HG03354 (cell line): ENCODE measurements around the gene SCGB2B2.
A peak's percentile ranks its signal among the peaks of the same experiment; 100 is the strongest.
"Not testable (repeated sequence)": the region's sequence is repeated elsewhere in the genome, so short reads cannot be mapped to it uniquely, and the experiment has no call there.

Experiments used
- ATAC-seq: cut with Tn5 transposase; IDR thresholded peaks from one replicate; pipeline ENCODE4 v1.9.1; 2021; ENCODE audit warnings: mild to moderate bottlenecking; ENCODE audit not compliant: unreplicated experiment, poor library complexity, severe bottlenecking

SCGB2B2 gene

DNA sequence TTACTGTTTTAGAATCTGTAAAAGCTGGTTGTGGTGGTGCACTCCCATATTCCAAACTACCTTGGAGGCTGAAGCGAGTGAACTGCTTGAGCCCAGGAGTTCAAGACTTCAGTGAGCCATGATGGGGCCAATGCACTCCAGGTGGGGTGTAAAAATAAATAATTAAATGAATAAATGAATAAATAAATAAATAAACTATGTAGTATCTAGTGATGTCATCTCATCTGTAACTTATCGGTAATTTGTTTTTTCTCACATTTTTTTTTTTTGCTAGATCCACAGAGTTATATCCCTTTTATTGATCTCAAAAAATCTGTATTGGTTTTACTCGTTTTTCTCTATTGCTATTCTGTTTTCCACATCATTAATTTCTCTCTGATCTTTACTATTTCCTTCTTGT, 5.0 kb downstream of the SCGB2B2 start:
- no peak for ATAC-seq

DNA sequence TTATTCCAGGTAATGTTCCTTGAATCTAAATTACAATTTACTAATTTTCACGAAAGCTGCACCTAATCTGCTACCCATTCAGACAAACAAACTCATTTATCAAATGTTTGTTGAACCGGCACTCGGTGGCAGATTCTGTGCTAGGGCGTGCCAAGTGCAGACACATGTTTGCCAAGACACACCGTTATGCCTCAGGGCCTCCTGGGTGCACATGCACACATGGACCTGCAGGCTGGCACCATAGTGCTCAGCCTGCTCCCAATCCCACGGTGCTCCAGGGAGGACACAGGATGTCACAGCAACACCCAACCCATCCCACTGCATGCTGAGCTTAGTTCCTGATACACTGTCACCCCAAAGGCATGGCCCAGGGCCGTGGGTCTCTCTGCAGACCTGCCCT, 7.7 kb downstream of the SCGB2B2 start:
- no peak for ATAC-seq

DNA sequence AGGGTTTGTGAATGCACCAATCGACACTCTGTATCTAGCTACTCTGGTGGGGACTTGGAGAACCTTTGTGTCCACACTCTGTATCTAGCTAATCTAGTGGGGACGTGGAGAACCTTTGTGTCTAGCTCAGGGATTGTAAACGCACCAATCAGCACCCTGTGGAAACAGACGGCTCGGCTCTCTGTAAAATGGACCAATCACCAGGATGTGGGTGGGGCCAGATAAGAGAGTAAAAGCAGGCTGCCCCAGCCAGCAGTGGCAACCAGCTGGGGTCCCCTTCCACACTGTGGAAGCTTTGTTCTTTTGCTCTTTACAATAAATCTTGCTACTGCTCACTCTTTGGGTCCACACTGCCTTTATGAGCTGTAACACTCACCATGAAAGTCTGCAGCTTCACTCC, 8.3 kb downstream of the SCGB2B2 start:
- ATAC-seq = not testable (repeated sequence)

DNA sequence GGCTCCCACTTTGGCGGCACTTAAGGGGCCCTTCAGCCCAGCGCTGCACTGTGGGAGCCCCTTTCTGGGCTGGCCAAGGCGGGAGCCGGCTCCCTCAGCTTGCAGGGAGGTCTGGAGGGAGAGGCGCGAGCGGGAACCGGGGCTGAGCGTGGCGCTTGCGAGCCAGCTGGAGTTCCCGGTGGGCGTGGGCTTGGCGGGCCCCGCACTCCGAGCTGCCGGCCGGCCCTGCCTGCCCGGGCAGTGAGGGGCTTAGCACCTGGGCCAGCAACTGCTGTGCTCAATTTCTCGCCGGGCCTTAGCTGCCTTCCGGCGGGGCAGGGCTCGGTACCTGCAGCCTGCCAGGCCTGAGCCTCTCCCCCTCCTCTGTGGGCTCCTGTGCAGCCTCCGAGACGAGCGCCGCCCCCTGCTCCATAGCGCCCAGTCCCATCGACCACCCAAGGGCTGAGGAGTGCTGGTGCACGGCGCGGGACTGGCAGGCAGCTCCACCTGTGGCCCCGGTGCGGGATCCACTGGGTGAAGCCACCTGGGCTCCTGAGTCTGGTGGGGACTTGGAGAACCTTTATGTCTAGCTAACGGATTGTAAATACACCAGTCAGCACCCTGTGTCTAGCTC, 8.8 kb downstream of the SCGB2B2 start:
- not testable (repeated sequence) for ATAC-seq

DNA sequence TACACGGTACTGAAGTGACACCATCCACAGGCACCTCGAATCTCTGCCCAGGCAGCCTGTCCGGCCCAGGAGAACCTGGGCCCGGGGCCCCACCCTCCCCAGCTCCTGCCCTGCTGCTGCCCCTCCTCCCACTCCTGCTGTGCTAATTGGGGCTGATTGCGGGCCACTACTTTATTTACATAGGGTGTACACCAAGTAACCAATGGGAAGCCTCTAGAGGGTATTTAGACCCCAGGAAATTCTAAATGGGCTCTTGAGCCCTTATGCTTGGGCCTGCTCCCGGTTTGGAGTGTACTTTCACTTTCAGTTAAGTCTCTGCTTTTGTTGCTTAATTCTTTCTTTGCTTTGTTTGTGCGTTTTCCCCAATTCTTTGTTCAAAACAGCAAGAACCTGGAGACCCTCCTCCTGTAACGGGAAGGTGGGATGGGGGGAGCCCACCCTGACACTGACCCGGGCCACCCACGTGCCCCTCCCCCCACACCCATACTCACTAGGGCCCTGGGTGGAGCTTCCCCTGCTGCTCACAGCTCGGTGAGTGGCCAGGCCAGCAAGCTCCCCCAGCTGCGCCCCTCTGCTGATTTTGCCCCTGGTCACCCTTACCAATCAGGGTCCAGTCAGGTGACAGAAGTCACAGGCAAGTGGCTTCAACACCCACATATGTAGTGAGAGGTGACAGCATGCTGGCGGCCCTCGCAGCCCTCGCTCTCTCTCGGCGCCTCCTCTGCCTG, 9.4 kb downstream of the SCGB2B2 start:
- no peak for ATAC-seq

DNA sequence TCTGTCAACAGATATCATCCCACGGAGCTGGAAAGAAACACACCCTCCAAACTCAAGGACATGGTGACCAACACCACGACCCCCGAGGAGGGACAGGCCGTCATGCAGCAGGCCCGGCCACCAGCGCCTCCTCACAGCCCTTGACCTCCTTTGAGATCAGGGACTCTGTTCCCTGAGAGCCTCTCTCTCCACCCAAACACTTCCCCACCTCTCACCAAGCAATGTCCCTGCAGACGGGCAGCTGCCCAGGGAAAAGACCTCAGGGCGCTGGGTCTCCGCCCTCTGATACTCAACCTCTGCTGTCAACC, 10.0 kb downstream of the SCGB2B2 start:
- ATAC-seq = no peak

DNA sequence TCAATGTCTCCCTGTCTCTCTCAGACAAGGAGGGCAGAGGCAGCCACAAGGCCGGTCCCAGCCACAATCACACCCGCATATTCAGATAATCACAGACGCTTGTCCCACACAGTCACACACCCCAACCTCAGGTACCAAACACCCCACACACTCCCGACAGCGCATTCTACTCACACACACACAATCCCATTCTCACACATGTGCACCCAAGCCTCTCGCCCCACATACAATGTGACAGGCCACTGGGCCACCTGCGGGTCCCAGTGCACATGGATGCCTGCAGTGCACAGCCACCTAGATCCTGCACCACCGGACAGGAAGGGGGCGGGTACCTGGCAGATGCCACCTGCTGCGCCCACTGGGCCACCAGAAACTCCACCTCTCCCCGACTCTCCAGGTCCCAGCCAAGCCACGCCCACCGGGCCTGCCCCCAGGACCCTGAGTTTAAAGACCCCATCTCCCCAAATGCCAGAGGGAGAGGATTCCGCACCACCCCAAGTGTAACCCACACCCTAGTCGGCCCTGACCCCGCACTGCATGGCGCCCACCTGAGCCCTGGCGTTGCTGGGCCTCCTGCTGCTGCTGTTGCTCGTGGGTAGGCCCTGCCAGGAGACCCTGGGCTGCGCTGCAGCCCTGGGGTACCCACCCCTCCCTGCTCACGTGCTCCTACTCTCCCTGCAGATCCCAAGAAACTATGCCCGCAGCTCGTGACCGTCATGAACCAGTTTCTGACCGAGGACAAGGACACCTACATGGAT, 10.6 kb downstream of the SCGB2B2 start:
- ATAC-seq = no peak

DNA sequence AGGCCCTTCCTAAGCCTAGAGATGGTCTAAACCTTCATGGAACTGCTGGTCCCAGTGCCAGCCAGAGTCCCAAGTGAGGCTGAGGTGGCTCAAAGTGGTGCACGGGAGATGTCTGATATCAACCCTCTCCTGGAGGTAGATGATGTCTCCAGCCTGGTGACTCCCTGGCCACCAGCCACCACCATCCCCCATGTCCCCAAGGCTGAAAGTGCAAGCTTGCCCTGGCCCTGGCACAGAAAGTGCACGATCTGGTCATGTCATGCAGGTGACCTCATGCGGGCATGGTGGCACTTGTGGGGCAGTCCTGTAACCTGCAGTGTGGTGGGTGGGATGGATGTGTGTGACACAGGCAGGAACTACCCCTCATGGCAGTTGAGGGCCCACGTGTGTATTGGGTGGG, 11.7 kb downstream of the SCGB2B2 start:
- not testable (repeated sequence) for ATAC-seq

DNA sequence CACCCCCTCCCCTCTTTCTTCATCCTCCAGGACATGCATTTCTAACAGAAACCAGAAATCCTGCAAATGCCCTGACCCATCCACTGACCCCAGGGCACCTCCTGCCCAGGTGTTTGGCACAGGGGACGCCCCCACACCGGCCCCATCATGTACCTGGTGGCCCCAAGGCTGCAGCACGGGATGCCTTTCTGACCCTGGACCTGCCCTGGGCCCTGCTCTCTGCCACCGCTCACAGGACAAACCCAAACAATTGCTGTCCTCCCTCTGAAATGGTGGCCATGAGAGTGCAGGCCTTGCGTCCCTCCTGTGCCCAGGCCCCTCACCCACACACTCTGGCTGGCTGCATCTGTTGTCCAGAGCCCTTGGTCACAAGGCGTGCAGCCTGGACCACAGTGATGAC, 12.1 kb downstream of the SCGB2B2 start:
- no peak for ATAC-seq

DNA sequence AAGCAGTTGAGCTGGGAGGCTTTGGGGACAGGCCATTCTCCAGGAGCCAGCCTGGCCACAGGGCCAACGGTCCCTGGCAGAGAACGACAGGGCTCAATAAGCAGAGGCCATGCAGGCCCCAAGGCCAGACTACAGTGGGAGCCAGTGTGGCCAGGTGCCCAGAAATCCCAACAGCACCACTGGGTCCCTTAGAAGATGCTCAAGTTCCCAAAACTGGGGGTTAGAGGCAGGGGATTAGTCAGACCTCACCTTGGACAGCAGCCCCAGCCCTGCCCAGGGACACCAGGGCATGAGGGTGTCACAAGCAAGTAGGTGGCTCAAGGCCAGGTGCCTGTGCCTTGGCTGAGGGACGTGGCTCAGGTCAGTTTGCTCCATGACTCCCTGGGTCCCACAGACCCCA, 12.8 kb downstream of the SCGB2B2 start:
- no peak for ATAC-seq

DNA sequence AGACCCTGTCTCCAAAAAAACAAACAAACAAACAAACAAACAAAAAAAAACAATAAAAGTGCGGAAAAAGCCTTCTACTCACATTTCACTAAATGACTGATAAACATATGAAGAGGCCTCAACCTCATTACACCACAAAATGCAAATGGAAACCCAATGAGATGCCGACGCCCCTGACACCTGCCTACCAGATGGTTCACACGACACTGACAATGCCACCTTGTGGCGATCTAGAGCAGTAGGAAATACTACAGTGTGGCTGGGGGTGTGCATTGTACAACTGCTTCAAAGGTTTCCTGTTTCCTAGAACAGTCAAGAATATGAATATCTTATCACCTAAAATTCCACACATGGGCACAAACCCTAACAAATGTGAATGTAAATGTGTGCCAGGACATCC, 14.0 kb downstream of the SCGB2B2 start:
- peak; percentile 70 for ATAC-seq

DNA sequence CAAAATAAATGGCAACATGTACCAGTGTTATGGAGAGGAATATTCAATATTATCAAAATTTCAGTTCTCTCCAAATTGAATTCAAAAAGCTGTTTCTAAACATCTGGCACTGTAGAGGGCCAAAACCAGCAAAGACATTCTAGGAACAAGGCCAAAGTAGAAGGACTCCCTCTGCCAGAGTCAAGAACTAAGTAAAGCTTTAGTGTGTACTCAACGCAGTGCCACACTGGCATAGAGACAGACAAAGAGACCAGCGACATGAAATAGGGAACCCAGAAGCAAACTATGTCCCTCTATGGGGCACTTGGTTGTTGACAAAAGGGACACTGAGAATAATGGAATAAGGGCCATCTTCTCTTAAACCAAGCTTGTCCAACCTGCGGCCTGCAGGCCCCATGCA, 15.6 kb downstream of the SCGB2B2 start:
- no peak for ATAC-seq

DNA sequence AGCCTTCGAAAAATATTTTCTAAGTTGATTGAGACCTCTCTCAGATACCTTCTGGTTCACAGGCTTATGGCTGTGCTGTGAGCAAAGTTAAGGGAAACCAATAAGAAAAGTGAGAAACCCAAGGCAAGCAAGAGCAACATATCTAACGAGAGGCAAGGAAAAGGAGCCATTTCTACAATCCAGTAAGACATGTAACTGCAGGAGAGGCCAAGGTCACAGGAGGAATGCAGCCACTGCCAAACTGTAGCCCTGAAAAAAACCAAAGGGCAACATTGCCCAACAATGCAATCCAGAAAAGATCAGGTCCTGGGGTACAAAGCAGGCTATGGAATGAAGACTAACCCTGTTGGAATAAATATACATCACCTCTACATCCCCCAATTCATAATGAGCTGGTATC, 21.3 kb downstream of the SCGB2B2 start:
- ATAC-seq = no peak

DNA sequence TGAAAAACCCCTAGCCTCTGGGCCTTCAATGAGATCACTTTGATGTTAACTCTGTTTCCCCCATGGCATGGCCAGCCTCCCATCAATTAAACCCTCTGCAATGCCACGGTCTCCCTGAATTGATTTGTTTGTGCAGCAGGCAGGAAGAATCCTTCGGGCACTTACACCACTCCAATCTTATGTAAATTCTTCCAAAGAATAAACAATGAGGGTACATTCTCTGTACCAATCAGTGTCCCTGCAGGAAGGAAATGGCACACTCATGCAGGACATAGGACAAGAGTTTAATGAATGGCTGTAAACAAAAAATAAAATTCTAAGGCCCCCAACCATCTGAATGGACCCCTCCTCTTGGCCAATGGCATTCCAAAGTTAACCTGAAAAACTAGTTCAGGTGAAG, 22.2 kb downstream of the SCGB2B2 start:
- no peak for ATAC-seq

DNA sequence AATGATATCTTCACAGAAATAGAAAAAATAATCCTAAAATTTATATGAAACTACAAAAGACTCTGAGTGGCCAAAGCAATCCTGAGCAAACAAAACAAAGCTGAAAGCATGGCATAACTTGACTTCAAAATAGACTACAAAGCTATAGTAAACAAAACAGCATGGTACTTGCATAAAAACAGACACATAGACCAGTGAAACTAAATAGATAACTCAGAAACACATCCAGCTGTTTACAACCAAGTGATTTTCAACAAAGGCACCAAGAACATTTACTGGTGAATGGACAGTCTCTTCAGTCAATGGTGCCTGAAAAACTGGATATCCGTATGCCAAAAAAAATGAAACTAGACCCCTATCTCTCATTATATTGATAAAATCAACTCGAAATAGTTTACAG, 25.2 kb downstream of the SCGB2B2 start:
- no peak for ATAC-seq

DNA sequence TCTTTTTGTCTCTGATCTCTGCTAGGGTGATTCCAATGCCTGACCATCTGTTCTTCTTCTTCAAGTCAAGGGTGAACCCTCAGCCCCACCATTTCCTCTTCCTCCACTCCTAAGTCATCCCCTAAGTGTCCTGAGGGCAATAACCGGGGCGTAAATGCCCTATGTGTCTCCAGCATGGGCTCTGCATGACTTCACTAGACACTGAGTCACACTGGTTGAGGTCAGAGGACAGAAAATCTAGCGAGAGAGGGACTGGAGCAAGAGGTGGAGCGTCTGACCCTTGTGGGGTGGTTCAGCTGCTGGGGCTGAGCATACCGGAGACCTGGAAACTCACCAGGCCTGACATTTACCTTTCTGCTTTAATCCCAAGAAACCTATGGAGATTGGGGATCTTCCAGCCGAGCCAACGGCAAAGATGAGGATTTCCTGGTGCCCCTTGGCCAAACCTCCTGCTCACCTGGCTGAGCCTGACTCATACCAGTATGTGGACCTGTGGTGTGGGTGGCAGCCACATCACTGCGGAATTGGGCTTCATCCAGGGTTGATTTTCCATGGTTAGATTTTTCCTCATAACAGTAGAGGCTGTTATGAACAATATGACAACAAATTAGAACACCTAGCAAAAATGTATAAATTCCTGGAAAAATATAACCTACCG, 26.9 kb downstream of the SCGB2B2 start:
- no peak for ATAC-seq

DNA sequence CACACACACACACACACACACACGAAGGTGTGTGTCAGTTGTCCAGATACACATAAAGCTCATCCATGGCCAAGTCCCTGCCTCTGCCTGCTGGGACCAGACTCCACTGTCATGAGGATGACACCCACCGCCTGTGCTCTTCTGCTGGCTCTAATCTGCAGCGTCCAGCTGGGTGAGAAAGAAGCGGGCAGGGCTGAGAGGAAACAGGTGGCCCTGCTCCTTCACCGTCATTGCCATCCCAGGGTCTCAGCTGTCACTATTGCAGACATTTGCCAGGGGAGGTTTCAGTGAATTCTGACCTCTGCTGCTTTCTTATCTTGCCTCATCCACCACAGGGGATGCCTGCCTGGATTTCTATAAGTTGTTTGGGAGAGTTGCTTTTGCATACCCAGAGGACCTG, 31.4 kb downstream of the SCGB2B2 start:
- ATAC-seq = no peak

DNA sequence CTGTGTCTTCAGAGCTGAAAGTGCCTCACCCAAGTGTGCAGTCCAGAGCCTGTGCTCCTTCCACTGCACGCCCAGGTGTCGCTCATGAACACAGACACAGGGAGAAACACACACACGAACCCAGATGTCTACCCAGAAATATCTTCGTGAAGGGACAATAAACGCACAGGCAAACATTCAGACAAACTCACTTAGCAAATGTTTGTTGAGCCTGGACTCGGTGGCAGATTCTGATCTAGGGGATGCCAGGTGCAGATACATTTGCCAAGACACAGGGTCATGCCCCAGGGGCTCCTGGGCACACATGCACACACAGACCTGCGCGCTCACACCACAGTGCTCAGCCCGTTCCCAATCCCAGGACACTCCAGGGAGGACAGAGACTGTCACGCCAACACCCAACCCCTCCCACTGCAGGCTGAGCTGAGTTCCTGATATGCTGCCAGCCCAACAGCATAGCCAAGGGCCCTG, 31.9 kb downstream of the SCGB2B2 start:
- ATAC-seq = no peak

DNA sequence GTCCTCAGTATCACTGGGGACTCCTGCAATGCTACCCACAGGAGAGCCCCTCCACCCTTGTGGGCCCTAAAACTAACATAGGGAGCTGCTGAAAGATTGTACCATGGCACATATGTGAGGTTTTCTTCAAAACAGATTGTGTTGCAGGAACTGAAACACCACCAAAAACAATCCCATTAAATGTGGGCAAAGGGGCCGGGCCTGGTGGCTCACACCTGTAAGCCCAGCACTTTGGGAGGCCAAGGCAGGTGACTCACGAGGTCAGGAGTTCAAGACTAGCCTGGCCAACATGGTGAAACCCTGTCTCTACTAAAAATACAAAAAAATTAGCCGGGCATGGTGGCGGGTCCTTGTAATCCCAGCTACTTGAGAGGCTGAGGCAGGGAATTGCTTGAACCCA, 34.7 kb downstream of the SCGB2B2 start:
- no peak for ATAC-seq

DNA sequence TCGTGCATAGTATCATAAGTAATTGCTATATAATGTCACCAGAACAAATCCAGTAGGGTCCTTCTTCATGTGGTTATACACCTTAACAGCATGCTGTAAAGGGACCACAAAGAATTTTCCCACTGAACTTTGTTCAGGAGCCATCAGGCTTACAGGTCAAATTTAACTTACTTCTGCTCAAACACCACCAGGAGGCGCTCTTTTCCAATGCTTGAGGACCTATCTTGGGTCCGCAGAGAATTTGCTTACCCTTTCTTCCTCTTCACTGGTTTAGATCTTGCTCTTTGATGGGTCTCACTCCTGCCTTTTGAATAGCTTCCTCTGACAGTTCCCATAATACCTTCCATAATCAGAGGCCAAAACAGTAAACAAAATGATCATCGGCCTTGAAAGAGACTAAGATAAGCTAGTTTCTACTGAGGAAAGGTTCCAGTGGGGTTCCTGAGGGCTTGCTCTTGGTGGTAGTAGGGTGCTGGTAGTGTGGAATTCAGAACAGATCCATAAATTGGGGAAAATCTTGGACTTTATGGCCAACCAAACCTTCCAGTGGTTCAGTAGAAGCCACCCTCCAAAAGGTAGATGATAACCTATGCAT, 37.4 kb downstream of the SCGB2B2 start:
- no peak for ATAC-seq
